ENCODE results near the gene AADAC.

DNA sequence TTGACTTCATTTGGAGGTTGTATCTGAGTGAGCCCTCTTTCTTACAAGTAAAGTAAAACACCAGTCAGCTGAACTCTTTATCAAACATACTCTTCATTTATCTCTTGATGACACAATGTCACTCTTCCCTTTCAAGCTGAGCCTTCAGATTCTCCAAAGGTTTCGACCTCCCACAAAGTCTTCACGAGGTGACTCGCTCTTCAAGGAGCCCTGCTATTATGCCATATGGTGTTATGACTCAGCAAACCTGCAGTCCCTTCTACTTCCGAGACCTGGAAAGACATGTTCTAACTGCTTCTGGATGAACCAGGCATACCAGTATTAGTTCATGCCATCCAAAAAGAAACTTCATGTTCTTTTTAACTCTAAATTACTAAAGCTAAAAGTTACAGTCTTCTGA, 23.1 kb downstream of the AADAC start:
- TF ChIP-seq, protein P1, sequence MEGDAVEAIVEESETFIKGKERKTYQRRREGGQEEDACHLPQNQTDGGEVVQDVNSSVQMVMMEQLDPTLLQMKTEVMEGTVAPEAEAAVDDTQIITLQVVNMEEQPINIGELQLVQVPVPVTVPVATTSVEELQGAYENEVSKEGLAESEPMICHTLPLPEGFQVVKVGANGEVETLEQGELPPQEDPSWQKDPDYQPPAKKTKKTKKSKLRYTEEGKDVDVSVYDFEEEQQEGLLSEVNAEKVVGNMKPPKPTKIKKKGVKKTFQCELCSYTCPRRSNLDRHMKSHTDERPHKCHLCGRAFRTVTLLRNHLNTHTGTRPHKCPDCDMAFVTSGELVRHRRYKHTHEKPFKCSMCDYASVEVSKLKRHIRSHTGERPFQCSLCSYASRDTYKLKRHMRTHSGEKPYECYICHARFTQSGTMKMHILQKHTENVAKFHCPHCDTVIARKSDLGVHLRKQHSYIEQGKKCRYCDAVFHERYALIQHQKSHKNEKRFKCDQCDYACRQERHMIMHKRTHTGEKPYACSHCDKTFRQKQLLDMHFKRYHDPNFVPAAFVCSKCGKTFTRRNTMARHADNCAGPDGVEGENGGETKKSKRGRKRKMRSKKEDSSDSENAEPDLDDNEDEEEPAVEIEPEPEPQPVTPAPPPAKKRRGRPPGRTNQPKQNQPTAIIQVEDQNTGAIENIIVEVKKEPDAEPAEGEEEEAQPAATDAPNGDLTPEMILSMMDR (IDR thresholded peaks at IDR 0.05; ENCODE audit: insufficient read depth, low read depth, low read length): no peak
- no peak for TF ChIP-seq EZH2 (IDR thresholded peaks at IDR 0.05; ENCODE audit: insufficient read depth, low read length)
